ENCODE results near the gene COQ8A.
"Not testable (repeated sequence)": the region's sequence is repeated elsewhere in the genome, so short reads cannot be mapped to it uniquely, and the experiment has no call there.

Gene COQ8A

GRCh38 chr1:226985839-226986463 is 45.9 kb downstream of the COQ8A start:
- DNase-seq = no peak

GRCh38 chr1:226986496-226987178 is 46.5 kb downstream of the COQ8A start:
- DNase-seq = no peak

- DNase-seq = no peak
These were observed 47.1 kb downstream of the COQ8A start for GRCh38 chr1:226987179-226987536.

GRCh38 chr1:226987623-226988333 is 47.7 kb downstream of the COQ8A start:
- no peak for DNase-seq

GRCh38 chr1:226988334-226988666 is 48.2 kb downstream of the COQ8A start:
- no peak for DNase-seq

GRCh38 chr1:226989085-226989920 is 49.2 kb downstream of the COQ8A start:
- DNase-seq = no peak

- DNase-seq = peak; percentile 54
These were observed 50.1 kb downstream of the COQ8A start for GRCh38 chr1:226990133-226990716.

GRCh38 chr1:226991920-226992319 is 51.8 kb downstream of the COQ8A start:
- DNase-seq = no peak

- DNase-seq = no peak
These were observed 53.9 kb downstream of the COQ8A start for GRCh38 chr1:226993814-226994585.

GRCh38 chr1:226994586-226995364 is 54.7 kb downstream of the COQ8A start:
- DNase-seq = no peak

- no peak for DNase-seq
These were observed 55.6 kb downstream of the COQ8A start for GRCh38 chr1:226995365-226996332.

- not testable (repeated sequence) for DNase-seq
These were observed 59.5 kb downstream of the COQ8A start for GRCh38 chr1:226999579-226999978.

- no peak for DNase-seq
These were observed 62.5 kb downstream of the COQ8A start for GRCh38 chr1:227002531-227003049.

- no peak for DNase-seq
These were observed 63.1 kb downstream of the COQ8A start for GRCh38 chr1:227003165-227003564.

- DNase-seq = no peak
These were observed 64.7 kb downstream of the COQ8A start for GRCh38 chr1:227004796-227005195.

- no peak for DNase-seq
These were observed 66.2 kb downstream of the COQ8A start for GRCh38 chr1:227006226-227006796.

GRCh38 chr1:227009937-227010336 is 69.8 kb downstream of the COQ8A start:
- no peak for DNase-seq

- DNase-seq = no peak
These were observed 70.6 kb downstream of the COQ8A start for GRCh38 chr1:227010645-227011044.

GRCh38 chr1:227016990-227017389 is 76.9 kb downstream of the COQ8A start:
- DNase-seq = no peak

GRCh38 chr1:227032396-227032795 is 92.3 kb downstream of the COQ8A start:
- no peak for DNase-seq

Measured in stimulated activated CD4-positive, alpha-beta T cell treated with anti-CD3 and anti-CD28 coated beads, Interleukin-4, amount 100 ng/mL, for 1 hour (primary cell).